GM15510 (cell line): Measurements from ENCODE around the gene CRIM1.

Experiments
- POLR2A ChIP-seq: IDR thresholded peaks from 3 replicates; pipeline ENCODE4 v1.6.1; 2011; ENCODE audit warnings: borderline replicate concordance; ENCODE audit not compliant: insufficient read length; ENCODE audit errors: extremely low read depth

Gene CRIM1

GRCh38 chr2:36395866-36396265, 40.3 kb downstream of the CRIM1 start:
- TF ChIP-seq POLR2A, result no peak

DNA sequence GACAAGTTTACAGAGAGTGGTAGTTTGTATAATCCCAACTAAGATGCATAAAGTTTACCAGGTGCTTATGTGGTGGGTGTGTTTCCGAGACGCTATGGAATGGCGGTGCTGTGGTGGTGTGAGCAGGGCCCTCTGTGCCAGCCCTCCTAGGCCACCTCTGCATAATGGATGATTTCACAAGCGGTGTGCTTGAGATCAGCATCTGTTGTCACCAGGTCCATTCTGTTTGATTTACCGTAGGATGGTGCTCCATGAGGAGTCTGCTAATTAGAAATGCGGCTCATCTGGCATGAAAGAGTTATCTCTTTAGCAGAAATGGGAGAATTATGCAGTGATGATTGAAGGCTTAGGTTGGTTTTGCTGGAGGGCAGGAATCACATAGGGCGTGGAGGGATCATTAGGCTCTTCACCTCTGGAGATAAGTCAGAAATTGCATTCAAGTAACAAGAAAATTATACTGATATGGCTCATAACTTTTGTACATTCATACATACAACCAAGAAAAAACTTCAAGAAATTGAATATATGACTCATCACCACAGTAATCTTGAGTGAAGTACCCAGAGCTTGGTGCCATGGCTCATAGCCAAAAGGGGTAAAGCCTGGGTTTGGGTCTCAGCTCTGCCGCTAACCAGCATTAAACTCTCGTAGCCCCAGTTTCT, 41.4 kb downstream of the CRIM1 start:
- no peak for TF ChIP-seq POLR2A

- TF ChIP-seq POLR2A, result no peak
These were observed 42.3 kb downstream of the CRIM1 start for GRCh38 chr2:36397728-36398413.

DNA sequence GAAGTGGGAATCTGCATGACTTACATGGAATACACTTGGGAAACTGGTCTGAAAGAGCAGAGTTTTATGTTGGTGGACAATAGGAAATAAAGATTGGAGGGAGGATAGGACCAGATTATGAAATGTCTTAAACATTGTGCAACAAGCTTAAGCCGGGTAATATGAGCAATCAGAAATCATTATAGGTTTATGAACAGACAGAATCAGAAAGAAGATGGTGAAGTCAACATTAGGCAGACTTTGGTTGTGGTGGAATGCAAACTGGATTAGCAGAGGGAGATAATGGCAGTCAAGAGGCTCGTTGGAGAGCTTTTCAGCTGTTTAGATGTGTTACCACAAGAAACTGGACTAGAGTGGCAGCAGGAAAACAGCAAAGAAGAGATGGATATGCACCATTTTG, 43.5 kb downstream of the CRIM1 start:
- TF ChIP-seq POLR2A, result no peak

DNA sequence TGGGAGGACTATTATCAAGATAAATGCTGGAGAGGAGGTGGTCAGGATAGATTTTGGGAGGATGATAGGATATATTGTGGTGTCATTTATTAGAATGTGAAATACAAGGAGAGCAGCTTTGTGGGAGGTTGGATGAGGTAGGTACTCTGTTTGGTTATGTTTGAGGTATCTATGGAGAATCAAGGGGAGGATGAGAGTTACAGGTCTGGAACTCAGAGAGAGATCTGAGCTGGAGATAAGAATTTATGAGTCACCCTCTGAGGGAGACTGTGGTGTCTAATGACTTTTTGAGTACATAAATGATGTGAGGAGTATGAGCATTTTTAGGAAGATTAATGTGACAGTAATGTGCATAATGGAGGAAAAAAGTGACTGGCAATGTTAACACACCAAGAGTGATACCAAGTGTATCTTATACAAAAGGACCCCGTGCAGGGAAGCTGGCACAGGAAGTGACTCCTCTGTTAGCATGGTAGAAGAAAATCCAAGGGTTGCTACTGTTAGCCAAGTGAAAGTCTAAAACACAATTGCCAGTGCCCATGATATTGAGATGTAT, 48.2 kb downstream of the CRIM1 start:
- TF ChIP-seq POLR2A, result no peak

DNA sequence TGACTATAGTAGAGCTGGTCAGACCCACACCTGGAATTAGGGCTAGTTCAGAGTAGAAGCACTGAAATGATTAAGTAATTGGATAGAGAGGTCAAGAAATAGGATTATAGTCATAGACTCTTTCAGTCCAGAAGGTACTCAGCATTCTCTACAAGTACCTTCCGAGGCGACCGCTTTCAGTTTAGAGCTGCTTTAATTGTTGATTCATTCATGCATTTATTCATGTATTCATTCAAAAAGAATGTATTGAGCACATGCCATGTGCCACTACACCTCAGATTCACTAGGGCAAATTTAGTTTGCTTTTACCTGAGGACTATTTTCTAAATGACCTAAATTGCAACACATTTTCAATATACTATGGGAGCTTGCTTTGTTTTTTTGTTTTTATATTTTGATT, 48.7 kb downstream of the CRIM1 start:
- TF ChIP-seq POLR2A, result no peak

- no peak for TF ChIP-seq POLR2A
These were observed 49.2 kb downstream of the CRIM1 start for GRCh38 chr2:36404754-36405153.

- no peak for TF ChIP-seq POLR2A
These were observed 49.6 kb downstream of the CRIM1 start for GRCh38 chr2:36405183-36405582.

- no peak for TF ChIP-seq POLR2A
These were observed 50.7 kb downstream of the CRIM1 start for GRCh38 chr2:36406296-36406695.

- no peak for TF ChIP-seq POLR2A
These were observed 51.8 kb downstream of the CRIM1 start for GRCh38 chr2:36407413-36407812.

DNA sequence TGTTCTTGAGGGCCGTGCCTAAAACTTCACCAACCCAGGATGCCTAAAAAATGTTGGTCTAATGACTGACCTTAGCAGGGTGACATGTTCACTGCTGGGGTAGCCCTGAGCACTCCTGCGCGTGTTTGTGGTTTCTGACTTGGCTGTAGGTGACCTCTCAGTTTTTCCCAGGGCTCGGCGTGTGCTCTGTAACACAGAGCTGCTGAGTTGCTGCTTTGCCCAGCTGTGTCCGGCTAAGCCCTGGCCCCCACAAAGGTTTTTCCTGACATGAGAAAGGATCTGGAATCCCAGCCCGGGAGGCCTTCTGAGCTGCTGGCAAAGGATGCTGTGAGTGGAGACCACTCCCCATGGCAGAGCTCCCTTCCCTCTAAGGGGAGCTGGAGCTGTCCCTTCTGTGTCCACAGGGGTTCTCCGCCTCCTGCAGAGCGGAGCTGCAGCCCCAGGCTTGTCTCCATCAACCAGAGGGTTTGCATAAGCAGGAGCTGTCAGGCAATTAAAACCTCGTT, 52.7 kb downstream of the CRIM1 start:
- no peak for TF ChIP-seq POLR2A

- no peak for TF ChIP-seq POLR2A
These were observed 53.8 kb downstream of the CRIM1 start for GRCh38 chr2:36409335-36409734.

DNA sequence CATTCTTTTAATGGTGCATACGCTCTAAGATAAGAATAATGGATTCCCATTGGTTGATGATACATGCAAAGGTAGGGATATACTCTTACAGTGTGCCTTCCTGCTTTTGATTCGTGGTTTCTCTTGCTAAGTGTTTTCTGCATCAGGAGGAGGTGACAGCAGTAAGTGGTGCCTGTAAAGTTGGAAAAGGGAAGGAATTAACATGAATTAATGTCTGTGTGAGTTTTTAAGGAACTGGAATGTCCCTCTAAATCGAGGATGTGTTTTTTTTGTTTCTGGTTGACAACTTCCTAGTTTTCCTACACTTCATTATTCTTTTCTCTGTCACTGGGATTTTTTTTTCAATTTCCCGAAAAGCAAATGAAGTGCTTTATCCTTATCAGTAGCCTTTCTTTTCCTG, 54.4 kb downstream of the CRIM1 start:
- no peak for TF ChIP-seq POLR2A

DNA sequence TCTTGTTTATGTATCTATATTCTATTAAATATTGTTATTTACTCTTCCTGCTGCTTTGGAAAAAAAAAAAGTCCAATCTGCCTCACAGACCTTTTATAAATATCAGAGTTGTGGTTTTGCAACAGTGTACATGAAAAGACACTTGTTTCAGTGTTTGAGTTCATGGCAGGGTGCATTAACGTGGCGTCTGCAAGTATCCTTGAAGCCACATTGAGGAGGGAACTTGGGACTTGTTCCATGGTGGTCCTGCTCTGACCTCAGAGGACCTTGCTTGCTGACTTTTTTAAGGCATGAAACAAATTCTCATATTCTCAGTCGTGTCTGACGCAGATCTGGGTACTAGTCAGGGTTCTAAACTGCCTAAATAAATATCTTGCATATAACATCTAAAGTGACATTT, 55.1 kb downstream of the CRIM1 start:
- no peak for TF ChIP-seq POLR2A

DNA sequence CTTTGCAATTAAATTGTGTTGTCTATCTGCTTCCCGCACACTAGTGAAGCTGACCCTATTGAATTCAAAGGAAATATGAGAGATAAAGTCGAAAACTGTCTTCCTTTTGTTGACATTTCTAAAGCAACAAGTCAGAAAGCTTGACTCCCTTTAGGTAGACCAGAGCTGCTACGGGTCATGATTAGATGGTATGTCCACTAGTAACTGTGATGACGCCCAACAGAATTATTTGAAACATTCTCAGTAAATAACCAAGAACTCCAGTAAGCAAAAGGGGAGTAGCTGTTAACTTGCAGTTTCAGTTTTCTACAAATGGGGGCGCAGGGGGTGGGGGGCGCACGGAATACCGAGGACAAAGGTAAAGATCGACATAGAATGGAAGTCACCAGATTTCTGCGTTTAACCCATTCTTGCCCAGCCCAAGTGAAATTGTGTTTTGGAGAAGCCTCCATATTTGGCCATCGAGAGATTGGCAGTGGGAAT, 56.4 kb downstream of the CRIM1 start:
- TF ChIP-seq POLR2A, result no peak

GRCh38 chr2:36413218-36413617, 57.6 kb downstream of the CRIM1 start:
- no peak for TF ChIP-seq POLR2A

DNA sequence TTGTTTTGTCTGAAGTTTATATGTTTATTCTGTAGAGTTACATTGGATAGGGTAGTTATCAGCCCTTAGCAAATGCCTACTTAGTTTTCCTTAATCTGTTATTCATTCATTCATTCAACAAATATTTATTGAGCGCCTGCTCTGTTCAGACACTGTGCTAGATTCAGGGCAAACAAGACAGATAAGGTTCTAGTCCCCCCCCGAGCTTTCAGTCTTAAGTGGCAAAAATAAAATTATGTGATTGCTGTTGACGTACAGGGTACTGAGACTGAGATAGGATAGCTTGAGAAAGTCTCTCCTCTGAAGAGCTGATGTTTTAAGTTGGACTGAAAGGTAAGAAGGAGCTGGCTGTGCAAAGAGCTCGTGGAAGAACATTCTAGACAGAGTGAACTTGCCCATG, 58.7 kb downstream of the CRIM1 start:
- TF ChIP-seq POLR2A, result no peak
